ENCODE measurements around the gene HOXB2. TPM values are rescaled to one million over a fixed set of nuclear protein-coding genes. Genes with fewer than 3 reads are reported as not detected.

HOXB2 gene
- total and polyA plus RNA-seq, 2 donors: 3.1 to 18.6 TPM

DNA sequence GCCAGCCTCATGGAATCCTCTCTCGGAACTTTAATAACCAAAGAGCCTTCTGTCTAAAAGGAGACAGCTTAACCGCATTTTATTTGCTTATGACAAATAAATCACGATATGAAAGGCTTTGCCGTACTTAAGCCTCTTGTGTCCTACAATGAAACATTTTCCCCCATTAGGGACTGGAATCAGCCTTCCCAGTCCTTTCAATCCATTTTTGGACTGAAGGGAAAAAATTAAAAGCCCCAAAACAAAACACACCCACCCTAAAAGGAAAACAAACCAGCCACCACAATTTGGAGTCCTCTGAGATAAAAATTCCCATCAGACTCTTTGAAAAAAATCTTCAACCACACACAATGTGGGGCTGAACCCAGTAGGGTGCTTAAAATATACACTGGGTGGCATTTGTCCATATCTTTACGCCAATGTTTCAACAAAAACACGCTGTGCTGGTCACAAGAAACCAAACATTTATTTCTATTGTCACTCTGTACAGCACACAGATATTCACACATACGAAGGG, 30.2 kb upstream of the HOXB2 start:
- Histone ChIP-seq H3K36me3 (ENCODE audit: insufficient read depth) (no peaks in the 10 kb centered on the region), H3K27ac (ENCODE audit: low read depth) (peak overlapping the region; percentile 56), H3K4me3 (ENCODE audit: low read depth, low read length) (no peak overlapping the region), H3K4me1 (ENCODE audit: insufficient read depth) (no peaks in the 10 kb centered on the region)
- DNase-seq (ENCODE audit: extremely low spot score): no peak
- WGBS: 36% methylated on average over 7 of the region's 7 CpGs

DNA sequence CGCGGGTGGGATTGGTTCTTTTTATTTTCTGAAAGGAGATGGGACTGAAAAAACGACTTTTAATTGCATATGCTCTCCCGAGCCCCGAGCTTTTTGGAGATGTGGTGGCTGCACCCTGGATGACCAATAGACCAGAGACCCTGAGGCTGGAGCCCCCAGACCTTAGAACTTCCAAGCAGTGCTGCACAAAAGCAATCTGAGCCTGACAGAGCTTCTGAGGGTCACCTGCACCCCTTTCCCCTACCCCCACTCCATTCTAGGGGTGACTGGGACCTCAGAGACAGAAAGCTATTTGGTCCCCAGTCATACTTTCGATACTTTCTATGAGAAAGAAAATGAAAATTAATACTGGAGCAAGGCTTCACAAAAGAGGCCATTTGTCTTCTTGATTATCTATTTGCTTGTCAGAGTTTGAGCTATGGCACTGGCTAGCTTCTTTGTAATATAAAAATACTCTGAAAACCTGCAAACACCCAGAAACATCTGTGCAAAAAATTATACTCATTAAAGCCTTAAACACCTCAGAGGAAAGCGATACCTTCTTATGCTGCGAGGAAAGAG, 29.7 kb upstream of the HOXB2 start:
- no peak for DNase-seq (ENCODE audit: extremely low spot score)
- 25% methylated on average over 8 of the region's 8 CpGs for WGBS
- H3K4me1 ChIP-seq (ENCODE audit: insufficient read depth): no peaks in the 10 kb centered on the region

DNA sequence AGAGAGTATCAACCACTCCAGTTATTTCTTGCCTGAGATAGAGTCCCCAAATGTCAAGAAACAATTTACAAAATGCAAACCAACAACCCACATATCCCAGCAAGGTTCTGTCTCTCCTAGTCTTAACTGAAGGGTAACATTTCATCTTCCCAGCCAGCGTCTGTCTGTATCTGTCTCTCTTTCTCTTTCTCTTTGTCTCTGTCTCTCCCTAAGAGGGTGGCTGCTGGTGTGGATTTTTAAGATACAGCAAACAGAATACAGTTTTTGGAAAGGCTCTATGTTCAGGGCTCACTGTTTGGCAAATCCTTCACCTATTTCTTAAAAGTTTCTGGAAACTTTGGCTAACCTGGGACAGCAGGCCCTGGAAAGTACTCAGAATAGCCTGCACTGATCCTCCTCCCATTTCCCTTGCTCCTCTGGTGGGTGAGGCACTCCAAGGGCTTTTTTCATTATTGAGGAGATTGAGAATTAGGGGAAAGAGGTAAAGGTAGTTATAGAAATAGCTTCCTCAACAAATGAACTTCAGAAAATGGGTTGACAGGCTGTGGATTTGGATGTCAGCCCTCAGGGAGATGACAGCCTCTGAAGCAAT, 27.0 kb upstream of the HOXB2 start:
- DNase-seq (ENCODE audit: extremely low spot score): no peak
- no peaks in the 10 kb centered on the region for H3K36me3 ChIP-seq (ENCODE audit: insufficient read depth)
- no peak overlapping the region for H3K27ac ChIP-seq (ENCODE audit: low read depth)
- WGBS: 82% methylated on average over 1 of the region's 1 CpG
- no peak overlapping the region for H3K4me3 ChIP-seq (ENCODE audit: low read depth, low read length)
- H3K4me1 ChIP-seq (ENCODE audit: insufficient read depth): no peaks in the 10 kb centered on the region

More for the DNA sequence above, 29.7 kb upstream of the HOXB2 start:
- Histone ChIP-seq H3K4me3 (ENCODE audit: low read depth, low read length) (no peak overlapping the region), H3K36me3 (ENCODE audit: insufficient read depth) (no peaks in the 10 kb centered on the region), H3K27ac (ENCODE audit: low read depth) (no peak overlapping the region)

DNA sequence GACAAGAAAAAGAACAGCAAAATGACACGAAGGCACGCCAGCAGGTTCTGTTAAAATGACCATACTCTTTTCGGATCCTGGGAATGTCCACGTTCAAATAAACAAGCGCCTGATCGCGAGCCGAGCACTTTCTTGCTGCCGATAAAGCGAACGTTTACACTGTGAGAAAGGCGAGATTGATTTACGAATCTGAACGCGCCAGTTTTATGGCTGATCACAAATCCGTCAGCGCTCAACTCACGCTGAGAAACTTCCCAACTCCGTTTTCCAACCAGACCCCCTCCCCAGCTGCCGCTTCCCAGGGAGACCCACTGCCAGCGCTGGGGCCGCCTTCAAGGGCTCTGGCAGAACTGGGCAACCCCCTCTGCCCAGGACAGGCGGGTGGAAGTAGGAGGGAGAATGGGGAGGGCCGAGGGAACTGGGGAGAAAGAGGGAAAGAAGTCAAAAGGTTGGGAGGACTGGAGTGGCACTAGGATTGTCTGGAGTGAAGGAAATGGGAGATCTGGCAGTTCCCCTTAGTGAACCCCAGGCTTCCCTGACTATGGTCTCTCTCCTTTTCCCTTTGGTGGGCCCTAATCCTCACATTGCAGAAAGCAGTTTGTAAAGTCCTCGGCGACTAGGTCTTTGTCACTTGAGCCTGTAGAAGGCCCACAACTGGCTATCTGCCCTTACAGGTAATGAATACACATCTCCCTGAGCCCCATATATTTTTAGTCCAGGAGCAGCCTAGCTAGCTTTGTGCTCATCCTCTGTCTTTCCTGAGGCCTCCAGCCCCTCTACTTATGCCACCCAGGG, 26.3 kb upstream of the HOXB2 start:
- no peak overlapping the region for H3K27ac ChIP-seq (ENCODE audit: low read depth)

DNA sequence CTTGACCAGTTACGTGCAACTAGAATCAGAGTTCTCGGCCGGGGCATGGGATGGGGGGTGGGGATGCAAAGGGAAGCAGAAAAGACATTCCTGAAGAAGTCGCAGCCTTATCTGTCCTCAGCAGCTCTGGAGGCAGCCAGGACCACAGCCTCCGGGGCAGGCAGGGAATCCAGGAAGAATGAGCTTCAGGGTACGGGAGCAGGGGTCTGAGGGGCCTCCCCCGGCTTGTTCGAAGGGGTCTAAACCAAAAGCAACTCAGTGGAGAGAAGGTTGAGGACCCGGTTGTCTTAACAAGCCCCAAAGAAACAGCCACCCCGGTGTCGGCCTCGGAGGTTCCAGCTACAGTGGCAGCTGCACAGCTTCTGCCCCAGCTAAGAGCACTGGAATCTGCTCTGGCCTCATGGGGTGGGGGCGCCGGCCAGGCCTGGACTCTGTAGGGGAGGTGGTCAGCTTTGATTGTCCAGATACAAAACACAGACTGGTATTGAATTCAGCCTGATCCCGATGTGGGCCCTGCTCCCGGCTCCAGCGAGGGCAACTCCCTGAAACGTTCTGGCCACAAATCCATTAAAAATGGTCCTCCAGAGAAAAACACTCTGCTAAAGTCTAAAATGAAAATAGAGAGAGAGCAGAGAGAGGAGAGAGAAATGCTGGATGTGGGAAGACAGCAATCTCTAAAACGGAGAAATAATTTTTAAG, 25.6 kb upstream of the HOXB2 start:
- no peak for DNase-seq (ENCODE audit: extremely low spot score)

More for the DNA sequence above, 26.3 kb upstream of the HOXB2 start:
- H3K36me3 ChIP-seq (ENCODE audit: insufficient read depth): no peaks in the 10 kb centered on the region
- no peaks in the 10 kb centered on the region for H3K4me1 ChIP-seq (ENCODE audit: insufficient read depth)
- H3K4me3 ChIP-seq (ENCODE audit: low read depth, low read length): no peak overlapping the region
- whole genome bisulfite sequencing: 30% methylated on average over 26 of the region's 26 CpGs
- DNase-seq (ENCODE audit: extremely low spot score): no peak

DNA sequence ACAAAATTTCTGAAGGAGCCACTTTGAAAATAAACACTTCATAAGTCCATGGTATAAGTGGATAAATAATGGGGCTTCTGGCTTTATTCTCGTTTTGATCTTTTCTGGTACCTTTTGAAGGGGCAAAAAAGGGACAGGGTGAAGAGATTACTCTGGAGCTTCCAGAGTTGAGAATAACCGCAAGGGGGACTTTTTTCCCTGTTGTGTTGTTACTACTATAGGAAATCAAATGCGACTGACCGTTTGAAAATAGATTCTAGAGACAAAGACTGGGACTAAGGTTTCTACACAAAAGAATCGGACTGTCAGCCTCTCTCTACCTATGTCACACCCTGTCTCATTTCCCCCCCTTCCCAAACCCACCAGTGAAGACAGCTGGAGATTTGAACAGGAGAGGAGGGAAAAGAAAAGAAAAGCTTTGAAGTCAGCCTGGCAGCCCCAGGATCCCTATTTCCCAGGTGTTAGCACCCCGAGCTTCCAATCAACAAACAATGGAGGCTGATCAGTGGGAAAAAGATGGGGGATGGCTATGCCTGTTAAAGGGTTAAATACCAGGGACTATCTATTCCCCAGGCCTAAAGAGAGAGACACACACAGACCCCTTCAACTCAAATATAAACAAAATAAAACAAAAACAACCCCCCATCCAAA, 24.9 kb upstream of the HOXB2 start:
- H3K4me1 ChIP-seq (ENCODE audit: insufficient read depth): no peaks in the 10 kb centered on the region
- no peak overlapping the region for H3K4me3 ChIP-seq (ENCODE audit: low read depth, low read length)
- H3K36me3 ChIP-seq (ENCODE audit: insufficient read depth): no peaks in the 10 kb centered on the region
- no peak for DNase-seq (ENCODE audit: extremely low spot score)
- H3K27ac ChIP-seq (ENCODE audit: low read depth): no peak overlapping the region
- WGBS: 30% methylated on average over 6 of the region's 6 CpGs

More for the DNA sequence above, 25.6 kb upstream of the HOXB2 start:
- Histone ChIP-seq H3K4me3 (ENCODE audit: low read depth, low read length) (no peak overlapping the region), H3K27ac (ENCODE audit: low read depth) (no peak overlapping the region), H3K36me3 (ENCODE audit: insufficient read depth) (no peaks in the 10 kb centered on the region), H3K4me1 (ENCODE audit: insufficient read depth) (no peaks in the 10 kb centered on the region)
- WGBS: 22% methylated on average over 19 of the region's 19 CpGs

DNA sequence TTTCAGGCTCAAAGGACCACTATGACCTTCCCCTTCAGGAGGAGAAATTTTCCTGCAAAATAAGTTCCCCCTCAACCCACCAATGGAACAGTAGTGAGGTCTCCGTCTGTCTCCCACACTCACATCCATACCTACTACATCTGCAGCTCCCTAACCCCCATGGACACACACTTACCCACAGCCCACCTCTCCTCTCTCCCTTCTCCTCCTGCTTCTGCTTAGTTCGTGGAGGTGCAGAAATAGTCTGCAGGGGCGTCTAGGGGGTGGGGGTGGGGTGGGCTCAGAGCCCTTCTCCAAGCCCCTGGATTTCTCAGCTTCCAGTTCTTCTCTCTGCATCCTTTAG, 24.3 kb upstream of the HOXB2 start:
- no peak for DNase-seq (ENCODE audit: extremely low spot score)
- no peak overlapping the region for H3K4me3 ChIP-seq (ENCODE audit: low read depth, low read length)
- 27% methylated on average over 3 of the region's 3 CpGs for WGBS
- H3K36me3 ChIP-seq (ENCODE audit: insufficient read depth): no peaks in the 10 kb centered on the region
- no peak overlapping the region for H3K27ac ChIP-seq (ENCODE audit: low read depth)
- H3K4me1 ChIP-seq (ENCODE audit: insufficient read depth): peaks cover 2% of the 10 kb centered on the region

DNA sequence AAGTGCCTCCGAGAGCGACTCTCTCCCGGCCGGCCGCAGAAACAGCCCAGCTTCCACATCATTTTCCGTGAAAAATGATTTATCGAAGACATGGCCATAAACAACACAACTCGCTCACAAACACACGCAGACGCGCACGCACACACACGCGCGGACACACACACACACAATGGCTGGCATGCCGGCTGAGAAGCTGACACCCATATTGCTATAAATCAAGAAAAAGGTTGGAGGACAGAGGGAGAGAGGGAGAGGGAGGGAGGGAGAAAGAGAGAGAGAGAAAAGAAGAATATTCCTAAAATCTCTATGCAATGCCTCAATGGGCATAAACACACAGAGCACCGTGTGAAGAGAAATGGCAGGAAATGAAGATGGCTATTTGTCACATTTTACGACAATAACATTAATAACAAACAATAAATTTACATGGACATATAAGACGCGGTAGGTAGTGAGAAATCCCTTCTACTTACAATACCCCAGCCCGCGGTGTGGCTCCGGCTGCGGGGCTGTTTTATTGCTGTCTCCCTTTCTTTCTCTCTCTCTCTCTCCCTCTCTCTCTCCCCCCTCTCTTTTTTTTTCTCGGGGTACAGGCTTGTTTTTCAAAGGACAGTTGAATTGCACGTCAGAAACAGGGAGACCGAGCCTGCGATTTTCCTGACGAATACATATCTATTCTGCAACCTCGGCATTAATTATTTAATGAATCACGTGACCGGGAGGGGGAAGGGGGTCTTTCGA, 23.8 kb upstream of the HOXB2 start:
- Histone ChIP-seq H3K27ac (ENCODE audit: low read depth) (no peak overlapping the region), H3K4me3 (ENCODE audit: low read depth, low read length) (no peak overlapping the region), H3K36me3 (ENCODE audit: insufficient read depth) (no peaks in the 10 kb centered on the region), H3K4me1 (ENCODE audit: insufficient read depth) (peaks cover 2% of the 10 kb centered on the region)
- no peak for DNase-seq (ENCODE audit: extremely low spot score)
- WGBS: 20% methylated on average over 33 of the region's 33 CpGs

DNA sequence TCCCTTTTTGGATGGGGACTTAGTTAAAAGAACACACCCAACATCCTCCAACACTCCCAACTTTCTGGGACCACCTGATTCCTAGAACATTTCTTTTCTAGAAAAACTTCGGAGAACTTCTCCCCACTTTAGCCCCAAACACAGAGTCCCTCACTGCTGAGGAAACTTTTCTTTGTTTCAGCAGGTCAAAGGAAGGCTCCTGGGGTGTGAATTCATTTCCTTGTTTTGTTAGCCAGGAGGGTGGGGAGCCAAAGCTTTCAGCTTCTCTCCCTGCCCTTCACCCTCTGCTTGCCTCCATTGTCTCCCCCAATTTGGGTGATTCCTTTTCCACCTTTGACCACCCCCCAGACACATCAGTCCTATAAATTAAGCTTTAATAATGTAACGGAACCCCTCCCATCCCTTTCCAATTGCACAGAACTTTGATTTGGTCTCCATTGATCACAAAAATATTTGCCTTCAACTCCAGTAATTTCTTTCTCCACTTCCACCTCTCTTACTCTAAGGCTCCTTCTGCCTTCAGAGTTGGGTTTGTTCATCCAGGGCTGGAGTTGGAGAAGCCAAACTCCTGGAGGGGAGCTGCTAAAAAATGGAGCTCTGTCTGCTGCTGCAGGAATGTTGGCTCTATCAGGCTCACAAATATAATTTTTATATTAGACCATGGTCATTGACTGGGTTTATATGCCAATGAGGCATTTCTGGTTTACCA, 22.9 kb upstream of the HOXB2 start:
- Histone ChIP-seq H3K27ac (ENCODE audit: low read depth) (no peak overlapping the region), H3K36me3 (ENCODE audit: insufficient read depth) (no peaks in the 10 kb centered on the region), H3K4me1 (ENCODE audit: insufficient read depth) (peaks cover 2% of the 10 kb centered on the region), H3K4me3 (ENCODE audit: low read depth, low read length) (no peak overlapping the region)
- WGBS: 49% methylated on average over 2 of the region's 2 CpGs
- DNase-seq (ENCODE audit: extremely low spot score): no peak

DNA sequence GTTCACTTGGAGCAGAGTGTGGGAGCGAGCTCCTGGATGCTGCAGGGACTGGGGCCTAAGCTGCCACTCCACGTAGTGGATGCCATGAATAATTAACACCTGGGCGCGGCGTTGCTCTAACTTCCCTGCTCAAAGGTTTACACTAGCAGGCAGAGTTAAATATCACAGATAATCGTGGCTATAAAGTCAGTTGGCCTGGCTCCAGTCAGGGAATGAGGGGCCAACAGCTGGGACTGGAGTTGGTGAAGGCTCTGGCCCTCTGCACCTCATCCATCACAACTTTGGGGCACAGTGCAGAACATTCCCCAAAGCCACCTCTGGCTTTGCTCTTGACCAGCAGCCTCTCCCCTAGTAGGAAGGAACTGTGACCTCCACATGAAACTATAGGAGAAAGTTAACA, 22.3 kb upstream of the HOXB2 start:
- WGBS: 52% methylated on average over 6 of the region's 6 CpGs
- Histone ChIP-seq H3K27ac (ENCODE audit: low read depth) (no peak overlapping the region), H3K4me1 (ENCODE audit: insufficient read depth) (peaks cover 2% of the 10 kb centered on the region), H3K4me3 (ENCODE audit: low read depth, low read length) (no peak overlapping the region), H3K36me3 (ENCODE audit: insufficient read depth) (no peaks in the 10 kb centered on the region)
- DNase-seq (ENCODE audit: extremely low spot score): no peak

DNA sequence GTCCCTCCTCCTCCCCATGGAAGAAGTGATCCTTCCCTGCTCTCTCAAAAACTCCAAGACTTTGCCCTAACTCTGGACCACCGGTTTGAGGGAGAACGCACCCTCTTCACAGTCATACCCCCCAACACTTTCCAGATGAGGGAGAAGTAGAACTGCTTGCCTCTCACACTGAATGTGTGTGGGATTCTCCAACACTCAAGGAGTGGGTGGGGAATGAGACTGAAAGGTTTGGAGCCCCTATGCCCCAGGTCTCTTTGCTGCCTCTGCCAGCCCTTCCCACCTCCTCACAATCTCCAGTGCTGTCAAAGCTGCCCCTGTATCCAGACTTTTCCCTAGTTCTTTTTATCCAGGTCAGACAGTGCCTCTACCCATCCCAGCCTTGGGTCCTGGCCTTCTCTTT, 21.8 kb upstream of the HOXB2 start:
- H3K4me3 ChIP-seq (ENCODE audit: low read depth, low read length): no peak overlapping the region
- 46% methylated on average over 2 of the region's 2 CpGs for WGBS
- H3K36me3 ChIP-seq (ENCODE audit: insufficient read depth): no peaks in the 10 kb centered on the region
- peaks cover 2% of the 10 kb centered on the region for H3K4me1 ChIP-seq (ENCODE audit: insufficient read depth)
- H3K27ac ChIP-seq (ENCODE audit: low read depth): no peak overlapping the region
- no peak for DNase-seq (ENCODE audit: extremely low spot score)

DNA sequence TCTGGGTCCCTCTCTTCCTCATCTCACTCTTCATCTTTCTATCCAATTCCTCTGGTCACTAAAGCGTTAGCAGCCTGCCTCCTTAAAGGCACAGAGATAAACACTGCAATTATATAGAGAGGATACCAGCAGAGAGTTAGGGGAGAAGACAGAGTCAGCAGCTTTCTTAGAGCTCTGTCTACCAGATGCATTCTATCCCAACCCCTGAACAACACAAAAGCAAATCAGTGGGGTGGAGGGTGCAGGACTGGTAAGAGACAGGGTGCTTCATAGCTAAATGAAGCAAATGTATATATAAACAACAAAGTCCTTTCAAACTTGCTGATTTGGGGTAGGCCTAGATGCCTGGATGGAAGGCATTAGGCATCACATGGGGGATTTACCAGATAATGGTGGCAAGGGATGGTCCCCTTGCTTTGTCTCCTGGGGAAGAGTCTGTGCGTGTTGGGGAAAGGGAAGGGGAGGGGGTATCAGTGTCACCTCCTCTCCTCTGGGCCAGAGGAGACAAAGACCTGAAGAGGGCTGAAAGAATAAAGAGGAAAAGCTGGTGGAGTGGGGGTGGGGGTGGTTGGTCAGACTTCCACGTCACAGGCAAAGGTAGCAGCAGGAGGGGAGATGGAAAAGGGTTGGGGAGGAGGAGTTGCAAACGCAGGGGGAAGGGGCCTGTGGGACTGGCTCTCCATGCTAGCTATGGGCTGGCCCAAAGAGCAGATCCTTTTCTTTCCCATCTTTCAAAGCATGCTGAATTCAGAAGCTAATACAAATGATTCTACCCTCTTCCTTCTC, 21.2 kb upstream of the HOXB2 start:
- no peaks in the 10 kb centered on the region for H3K36me3 ChIP-seq (ENCODE audit: insufficient read depth)
- WGBS: 55% methylated on average over 4 of the region's 4 CpGs
- H3K4me1 ChIP-seq (ENCODE audit: insufficient read depth): peaks cover 4% of the 10 kb centered on the region
- DNase-seq (ENCODE audit: extremely low spot score): no peak
- no peak overlapping the region for H3K4me3 ChIP-seq (ENCODE audit: low read depth, low read length)
- H3K27ac ChIP-seq (ENCODE audit: low read depth): no peak overlapping the region
